GM18858 (cell line): ENCODE measurements around the gene KATNBL1.
"Not testable (repeated sequence)": the region's sequence is repeated elsewhere in the genome, so short reads cannot be mapped to it uniquely, and the experiment has no call there.

Experiments used
- ATAC-seq: cut with Tn5 transposase; IDR thresholded peaks from one replicate; pipeline ENCODE4 v1.9.1; 2021; ENCODE audit not compliant: unreplicated experiment

KATNBL1 gene

DNA sequence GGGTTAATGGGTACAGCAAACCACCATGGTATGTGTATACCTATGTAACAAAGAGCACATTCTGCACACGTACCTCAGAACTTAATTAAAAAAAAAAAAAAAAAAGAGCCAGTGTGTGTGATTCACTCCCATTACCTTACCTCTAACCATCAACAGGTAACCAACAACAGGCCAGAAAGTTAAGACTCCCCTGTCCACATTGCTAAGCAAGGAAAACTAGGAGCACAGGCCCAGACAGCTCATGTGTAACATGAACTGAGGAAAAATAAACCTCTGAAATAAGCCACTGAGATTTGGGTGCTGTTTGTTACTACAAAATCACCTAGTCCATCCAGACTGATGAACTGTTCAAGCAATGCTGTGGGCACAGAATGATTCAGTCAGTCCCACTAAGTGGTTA, 6.0 kb downstream of the KATNBL1 start:
- ATAC-seq = no peak

GRCh38 chr15:34203305-34203704, 6.6 kb downstream of the KATNBL1 start:
- ATAC-seq = no peak

GRCh38 chr15:34193272-34193671, 16.6 kb downstream of the KATNBL1 start:
- ATAC-seq = not testable (repeated sequence)

DNA sequence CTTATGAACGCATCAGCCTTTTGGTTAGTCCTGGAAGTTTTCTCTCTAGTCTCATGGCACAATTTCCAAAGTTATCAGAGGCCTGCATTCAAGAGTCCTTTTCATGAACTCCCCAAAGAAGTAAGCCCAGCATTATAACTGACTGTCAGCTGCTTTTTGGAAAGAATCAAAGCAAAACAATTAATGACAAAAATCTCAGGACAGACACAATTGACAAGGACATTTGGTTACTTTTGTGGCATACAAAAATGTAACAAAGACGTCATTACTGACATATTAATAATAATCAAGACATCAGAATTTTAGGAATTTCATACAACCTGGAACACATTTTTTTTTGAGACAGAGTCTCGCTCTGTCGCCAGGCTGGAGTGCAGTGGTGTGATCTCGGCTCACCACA, 21.2 kb downstream of the KATNBL1 start:
- no peak for ATAC-seq

DNA sequence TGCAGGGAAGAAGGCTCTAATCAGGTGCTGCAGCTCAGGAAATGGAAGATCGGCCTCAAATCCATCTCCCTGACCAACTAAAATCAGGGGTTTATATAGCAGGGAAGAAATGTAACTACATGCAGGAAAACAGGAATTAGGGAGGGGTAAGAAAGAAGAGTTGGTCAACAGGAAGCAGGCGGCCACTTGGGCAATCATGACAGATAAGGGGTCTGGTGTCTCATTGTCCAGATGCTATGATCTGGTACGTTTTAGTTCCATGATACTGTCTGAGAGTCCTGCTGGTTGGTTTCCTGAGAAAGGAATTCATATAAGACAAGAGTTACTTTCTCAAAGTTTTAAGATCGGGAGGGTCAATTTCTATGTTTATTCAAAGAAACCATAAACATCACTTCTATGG, 24.2 kb downstream of the KATNBL1 start:
- no peak for ATAC-seq

DNA sequence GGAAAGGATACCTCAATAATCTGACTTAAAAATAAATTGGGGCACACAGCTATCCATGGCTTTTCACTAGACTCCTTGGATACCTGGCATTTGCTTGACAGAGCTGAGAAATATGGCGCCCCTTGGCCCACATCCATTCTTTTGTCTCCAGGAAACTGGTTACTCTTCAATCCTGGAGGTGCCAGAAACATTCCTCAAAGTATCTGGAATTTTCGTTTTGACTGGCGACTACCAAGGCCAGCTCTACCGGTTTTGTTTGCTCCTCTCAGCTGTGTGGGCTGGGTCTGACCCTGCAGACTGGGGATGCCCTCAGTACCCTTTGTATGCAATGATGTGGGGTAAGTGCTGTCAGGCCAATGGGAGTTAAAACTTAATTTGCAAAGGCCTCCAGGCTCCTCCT, 27.0 kb downstream of the KATNBL1 start:
- ATAC-seq = no peak

- ATAC-seq = no peak
These were observed 30.7 kb downstream of the KATNBL1 start for GRCh38 chr15:34179234-34179633.

DNA sequence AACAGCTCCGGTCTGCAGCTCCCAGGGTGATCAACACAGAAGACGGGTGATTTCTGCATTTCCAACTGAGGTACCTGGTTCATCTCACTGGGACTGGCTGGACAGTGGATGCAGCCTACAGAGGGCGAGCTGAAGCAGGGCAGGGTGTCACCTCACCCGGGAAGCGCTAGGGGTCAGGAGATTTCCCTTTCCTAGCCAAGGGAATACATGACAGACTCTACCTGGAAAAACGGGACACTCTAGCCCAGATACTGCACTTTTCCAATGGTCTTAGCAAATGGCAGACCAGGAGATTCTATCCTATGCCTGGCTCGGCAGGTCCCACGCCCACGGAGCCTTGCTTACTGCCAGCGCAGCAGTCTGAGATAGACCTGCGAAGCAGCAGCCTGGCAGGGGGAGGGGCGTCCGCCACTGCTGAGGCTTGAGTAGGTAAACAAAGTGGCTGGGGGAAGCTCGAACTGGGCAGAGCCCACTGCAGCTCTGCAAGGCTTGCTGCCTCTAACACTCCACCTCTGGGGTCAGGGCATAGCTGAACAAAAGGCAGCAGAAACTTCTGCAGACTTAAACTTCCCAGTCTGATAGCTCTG, 43.8 kb downstream of the KATNBL1 start:
- ATAC-seq = not testable (repeated sequence)

GRCh38 chr15:34161329-34161963, 48.5 kb downstream of the KATNBL1 start:
- ATAC-seq = no peak

DNA sequence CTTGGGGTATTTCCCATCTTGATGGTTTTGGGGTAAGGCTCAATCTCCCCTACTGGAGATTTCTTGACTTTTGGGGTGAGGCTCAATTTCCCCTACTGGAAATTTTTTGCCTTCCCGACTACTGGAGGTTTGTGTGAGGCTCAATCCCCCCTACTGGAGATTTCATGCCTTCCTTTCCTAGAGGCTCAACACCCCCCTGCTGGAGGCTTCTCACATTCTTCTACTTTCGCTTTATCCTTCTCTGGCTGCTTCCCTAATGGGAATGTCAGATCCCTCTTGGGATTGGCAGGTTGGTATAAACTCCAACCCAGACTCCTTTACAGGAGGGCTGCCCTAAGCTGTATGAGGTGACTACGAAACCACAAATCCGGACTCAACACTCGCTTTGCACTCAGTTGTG, 49.2 kb downstream of the KATNBL1 start:
- ATAC-seq = no peak

DNA sequence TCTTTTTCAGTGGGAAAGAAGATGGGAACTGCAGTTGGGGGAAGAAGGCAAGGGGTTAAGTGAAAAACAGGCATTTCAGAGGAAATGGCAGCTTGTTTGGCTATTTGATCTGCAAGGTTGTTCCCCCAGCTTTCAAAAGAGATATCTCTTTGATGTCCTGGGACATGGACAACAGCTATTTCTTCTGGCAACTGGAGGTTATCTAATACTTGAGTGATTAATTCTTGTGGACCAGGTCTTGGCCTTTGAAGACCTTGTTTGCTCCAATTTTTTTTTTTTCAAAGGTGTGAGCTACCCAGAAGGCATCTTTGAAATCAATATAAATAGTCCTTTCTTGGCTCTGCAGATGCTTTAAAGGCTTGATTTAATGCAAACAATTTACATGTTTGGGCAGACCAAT, 51.5 kb downstream of the KATNBL1 start:
- ATAC-seq = no peak

- no peak for ATAC-seq
These were observed 54.0 kb downstream of the KATNBL1 start for GRCh38 chr15:34155859-34156258.

DNA sequence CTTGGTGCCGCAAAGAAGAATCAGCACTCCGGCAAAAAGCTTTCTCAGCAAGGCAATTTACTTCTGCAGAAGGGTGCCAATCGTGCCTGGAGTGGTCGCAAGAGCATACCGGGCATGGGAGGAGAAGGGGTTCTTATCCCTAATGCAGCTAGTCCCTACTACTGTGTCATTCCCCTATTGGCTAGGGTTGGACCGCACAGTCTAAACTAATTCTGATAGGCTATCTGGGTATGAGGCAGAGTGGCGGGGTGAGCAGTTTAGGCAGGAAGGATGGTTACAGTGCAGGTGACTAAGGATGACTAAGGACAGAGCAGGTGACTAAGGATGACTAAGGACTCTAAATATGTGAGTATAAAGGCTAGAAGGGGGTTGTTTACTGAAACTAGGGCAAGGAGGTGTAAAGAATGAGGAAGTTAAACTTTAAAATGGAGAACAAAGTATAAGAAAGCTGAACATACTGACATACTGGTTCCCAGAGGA, 55.1 kb downstream of the KATNBL1 start:
- ATAC-seq = no peak

GRCh38 chr15:34147371-34148140, 62.3 kb downstream of the KATNBL1 start:
- ATAC-seq = no peak

GRCh38 chr15:34133511-34133910, 76.4 kb downstream of the KATNBL1 start:
- ATAC-seq = no peak

GRCh38 chr15:34132881-34133280, 77.0 kb downstream of the KATNBL1 start:
- no peak for ATAC-seq

GRCh38 chr15:34128898-34129297, 81.0 kb downstream of the KATNBL1 start:
- ATAC-seq = no peak

DNA sequence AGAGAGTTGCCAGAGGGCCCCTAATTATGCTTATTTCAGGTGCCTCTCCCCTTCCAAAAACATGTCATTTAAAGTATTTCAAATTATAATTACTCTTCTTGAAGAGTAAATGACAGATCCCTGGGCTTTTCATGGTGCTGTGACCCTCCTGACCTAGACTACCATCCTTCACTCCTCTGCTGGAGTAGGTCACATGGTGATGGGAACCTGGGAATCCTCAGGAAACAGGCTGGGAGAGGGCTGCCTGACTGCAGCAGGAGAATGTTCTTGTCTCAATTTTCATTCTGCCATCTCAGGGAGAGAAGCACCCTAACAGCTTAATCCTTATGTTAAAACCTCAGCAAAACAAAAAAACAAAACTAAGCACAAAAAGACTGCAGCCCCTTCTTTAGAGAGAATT, 83.4 kb downstream of the KATNBL1 start:
- ATAC-seq = no peak

DNA sequence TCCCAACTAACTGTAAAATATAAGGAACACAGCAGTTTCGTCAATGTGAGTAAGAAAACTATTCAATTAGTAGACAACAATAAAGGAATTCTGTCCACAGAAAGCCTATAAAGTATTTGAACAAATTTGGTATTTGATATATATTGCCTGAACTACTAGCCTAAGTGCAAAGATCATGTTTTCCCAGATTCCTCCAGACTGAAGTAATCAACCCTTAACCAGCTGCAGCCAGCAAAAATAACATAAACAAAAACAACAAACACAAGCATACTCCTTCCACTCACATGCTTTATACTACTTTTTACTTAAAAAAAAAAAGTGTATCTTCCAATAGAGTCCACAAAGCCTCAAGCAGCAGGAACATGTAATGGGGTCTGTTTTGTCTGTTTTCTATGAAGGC, 84.0 kb downstream of the KATNBL1 start:
- no peak for ATAC-seq

DNA sequence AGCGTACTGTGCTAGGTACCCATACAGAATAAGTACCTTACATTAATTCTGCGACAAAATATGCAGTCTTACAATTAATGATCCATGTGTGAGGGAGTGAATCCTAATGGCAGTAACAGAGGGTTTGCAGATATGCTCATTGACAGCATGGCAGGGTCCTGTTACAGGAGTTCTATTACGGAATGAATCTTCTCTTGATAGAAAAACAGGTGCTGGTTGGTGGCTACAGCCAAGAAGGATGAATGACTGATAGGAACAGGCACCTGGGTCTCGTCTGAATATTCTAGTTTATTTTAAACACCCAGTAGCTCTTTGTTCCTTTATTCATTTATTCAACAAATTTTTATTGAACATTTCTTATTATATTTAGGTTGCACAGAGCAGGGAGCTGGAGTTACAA, 85.2 kb downstream of the KATNBL1 start:
- ATAC-seq = no peak

DNA sequence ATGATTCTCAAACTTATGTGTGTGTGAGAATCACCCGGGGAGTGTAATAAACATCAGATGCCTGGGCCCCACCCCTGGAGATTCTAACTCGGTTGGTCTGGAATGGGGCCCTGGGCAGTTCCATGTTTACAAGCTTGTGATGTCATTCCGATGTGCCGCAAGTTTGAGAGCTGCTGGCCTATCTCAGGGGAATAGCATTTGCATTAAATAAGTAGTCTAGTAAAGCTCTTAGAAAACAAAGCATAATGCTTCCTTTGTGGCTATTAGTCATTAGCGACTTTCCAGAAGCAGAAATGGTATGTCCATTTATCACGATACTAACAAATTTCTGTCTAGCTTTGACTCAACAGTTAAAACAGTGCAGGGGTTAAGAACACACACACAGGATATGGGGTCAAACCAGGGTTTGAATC, 87.1 kb downstream of the KATNBL1 start:
- no peak for ATAC-seq

DNA sequence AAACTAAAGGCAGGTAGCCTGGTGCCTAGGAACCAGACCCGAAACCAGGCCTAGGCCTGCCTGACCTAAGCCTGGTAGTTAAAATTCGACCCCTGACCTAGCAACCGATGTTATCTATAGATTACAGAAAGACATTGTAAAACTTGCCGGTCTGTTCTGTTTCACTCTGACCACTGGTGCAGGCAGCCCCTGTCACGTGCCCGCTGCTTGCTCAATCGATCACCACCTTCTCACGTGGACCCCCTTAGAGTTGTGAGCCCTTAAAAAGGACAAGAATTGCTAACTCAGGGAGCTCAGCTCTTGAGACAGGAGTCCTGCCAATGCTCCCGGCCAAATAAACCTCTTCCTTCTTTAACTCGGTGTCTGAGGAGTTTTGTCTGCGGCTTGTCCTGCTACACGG, 88.1 kb downstream of the KATNBL1 start:
- not testable (repeated sequence) for ATAC-seq
